Stimulated activated CD4-positive, alpha-beta T cell treated with anti-CD3 and anti-CD28 coated beads, Interleukin-2, amount 100 ng/mL, for 48 hours (primary cell): ENCODE measurements around the gene PRMT1.
"Not testable (repeated sequence)": the region's sequence is repeated elsewhere in the genome, so short reads cannot be mapped to it uniquely, and the experiment has no call there.

Experiments used
- DNase-seq, 2 donors: peaks; one replicate each; pipeline ENCODE4 v3.0.0-alpha.2; 2020

The PRMT1 gene

GRCh38 chr19:49689133-49690078 is 12.3 kb downstream of the PRMT1 start, which contains the start of gene ADM5:
TSS of gene ADM5 (plus strand) at chr19:49689594. CDS start at chr19:49689838, 244 bp downstream.
- DNase-seq: no peak

DNA sequence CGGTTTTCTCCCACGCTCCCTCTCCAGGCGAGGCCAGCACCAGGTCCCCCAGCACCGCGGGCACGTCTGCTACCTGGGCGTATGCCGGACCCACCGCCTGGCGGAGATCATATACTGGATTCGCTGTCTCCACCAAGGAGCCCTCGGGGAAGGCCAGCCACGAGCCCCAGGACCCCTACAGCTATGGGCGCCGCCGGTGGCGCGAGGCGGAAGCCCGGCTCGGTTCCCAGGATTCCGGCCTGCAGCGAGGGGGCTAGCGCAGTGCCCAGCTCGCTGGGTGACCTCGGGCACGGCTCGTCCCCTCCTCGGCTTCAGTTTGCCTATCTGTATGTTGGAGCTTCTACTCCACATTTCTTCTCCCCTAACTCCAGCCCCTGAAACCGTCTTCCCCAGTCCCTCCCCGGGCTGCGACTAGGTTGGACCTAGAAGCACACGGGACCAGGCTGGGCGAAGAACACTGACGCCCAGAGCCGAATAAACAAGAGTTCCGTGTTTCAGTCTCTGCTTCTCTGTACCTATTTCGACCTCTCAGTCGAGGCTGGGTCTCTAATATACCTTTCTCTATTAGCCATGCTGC is 13.1 kb downstream of the PRMT1 start:
- DNase-seq: no peak

- DNase-seq: peak; percentile 51 to 55
Measured at GRCh38 chr19:49690656-49691242, 13.7 kb downstream of the PRMT1 start, which contains the start of gene CPT1C. TSS of gene CPT1C (plus strand) at chr19:49691116. CDS start at chr19:49692253, 1,137 bp downstream.

- DNase-seq: peak in 1 of 2 donors; percentile 36
Measured at GRCh38 chr19:49691243-49692146, 14.4 kb downstream of the PRMT1 start.

GRCh38 chr19:49692147-49692506 is 15.1 kb downstream of the PRMT1 start:
- DNase-seq: no peak

DNA sequence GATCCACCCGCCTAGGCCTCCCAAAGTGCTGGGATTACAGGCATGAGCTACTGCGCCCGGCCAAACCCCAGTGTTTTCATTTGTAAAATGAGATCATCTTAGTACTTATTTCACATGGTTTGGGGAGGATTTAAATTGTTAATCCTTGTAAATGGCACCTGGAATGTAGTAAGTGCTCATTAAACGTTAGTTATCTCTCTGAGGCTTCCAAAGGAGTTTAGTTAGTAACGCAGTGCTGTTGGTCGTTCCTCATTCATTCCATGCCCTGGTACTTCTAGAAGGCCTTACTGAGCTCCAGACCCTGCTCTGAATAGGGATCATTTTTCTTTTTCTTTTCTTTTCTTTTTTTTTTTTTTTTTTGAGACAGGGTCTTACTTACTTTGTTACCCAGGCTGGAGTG is 19.0 kb downstream of the PRMT1 start:
- DNase-seq: no peak

GRCh38 chr19:49696865-49697264 is 19.8 kb downstream of the PRMT1 start:
- no peak for DNase-seq

GRCh38 chr19:49699364-49699763 is 22.3 kb downstream of the PRMT1 start:
- no peak for DNase-seq

DNA sequence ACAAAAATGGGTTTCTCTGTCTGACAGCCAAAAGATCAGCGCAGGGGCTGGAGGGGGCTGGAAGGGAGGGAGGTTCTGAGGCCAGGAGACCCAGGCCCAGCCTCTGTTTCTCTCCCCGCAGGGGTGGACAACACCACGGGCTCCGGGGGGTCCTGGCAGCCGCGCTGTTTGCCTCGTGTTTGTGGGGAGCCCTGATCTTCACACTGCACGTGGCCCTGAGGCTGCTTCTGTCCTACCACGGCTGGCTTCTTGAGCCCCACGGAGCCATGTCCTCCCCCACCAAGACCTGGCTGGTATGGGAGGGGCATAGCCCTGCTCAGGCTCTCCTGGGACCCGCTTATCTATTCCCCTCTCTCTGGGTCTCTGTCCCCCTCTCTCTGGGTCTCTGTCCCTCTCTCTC is 23.5 kb downstream of the PRMT1 start:
- no peak for DNase-seq

DNA sequence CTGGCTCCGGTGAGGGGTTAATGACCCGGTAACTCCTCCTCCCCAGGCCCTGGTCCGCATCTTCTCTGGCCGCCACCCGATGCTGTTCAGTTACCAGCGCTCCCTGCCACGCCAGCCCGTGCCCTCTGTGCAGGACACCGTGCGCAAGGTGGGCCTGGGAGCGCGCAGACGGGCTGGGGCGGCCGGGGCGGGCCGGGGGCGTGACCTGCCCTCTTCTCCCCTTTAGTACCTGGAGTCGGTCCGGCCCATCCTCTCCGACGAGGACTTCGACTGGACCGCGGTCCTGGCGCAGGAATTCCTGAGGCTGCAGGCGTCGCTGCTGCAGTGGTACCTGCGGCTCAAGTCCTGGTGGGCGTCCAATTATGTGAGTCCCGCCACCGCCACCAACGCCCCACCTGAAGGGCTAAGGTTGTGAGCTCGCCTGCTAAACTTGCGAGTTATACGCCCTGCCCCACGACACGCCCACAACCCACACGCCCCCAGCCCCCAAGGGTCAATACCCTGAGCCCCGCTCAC is 24.3 kb downstream of the PRMT1 start:
- no peak for DNase-seq

DNA sequence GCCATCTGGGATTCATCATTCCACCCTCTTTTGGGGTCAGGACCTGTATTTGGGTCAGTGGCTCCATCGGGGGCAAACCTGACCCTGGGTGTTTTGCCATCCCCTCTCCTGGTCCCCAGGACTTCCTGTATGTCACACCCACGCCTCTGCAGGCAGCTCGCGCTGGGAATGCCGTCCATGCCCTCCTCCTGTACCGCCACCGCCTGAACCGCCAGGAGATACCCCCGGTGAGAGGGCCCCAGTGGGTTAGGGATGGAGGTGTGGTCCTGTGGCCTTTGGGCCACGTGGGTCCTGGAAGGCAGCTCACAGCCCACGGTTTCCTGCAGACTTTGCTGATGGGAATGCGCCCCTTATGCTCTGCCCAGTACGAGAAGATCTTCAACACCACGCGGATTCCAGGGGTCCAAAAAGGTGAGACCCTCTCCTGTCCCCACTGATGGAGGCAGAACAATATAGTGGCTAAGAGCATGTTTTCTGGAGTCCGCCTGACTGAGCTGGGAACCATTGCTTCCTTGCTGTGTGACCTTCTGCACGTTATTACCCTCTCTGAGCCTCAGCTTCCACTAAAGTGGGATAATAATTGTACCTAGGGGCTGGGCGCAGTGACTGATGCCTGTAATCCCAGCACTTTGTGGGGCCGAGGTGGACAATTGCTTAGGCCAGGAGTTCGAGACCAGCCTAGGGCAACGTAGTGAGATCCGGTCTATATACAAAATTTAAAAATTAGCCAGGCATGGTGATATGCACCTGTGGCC is 28.0 kb downstream of the PRMT1 start:
- DNase-seq: no peak

GRCh38 chr19:49705919-49706318 is 28.8 kb downstream of the PRMT1 start:
- DNase-seq: no peak

- DNase-seq: no peak
Measured at GRCh38 chr19:49710372-49710951, 33.4 kb downstream of the PRMT1 start.

- no peak for DNase-seq
Measured at GRCh38 chr19:49712397-49712859, 35.4 kb downstream of the PRMT1 start.

DNA sequence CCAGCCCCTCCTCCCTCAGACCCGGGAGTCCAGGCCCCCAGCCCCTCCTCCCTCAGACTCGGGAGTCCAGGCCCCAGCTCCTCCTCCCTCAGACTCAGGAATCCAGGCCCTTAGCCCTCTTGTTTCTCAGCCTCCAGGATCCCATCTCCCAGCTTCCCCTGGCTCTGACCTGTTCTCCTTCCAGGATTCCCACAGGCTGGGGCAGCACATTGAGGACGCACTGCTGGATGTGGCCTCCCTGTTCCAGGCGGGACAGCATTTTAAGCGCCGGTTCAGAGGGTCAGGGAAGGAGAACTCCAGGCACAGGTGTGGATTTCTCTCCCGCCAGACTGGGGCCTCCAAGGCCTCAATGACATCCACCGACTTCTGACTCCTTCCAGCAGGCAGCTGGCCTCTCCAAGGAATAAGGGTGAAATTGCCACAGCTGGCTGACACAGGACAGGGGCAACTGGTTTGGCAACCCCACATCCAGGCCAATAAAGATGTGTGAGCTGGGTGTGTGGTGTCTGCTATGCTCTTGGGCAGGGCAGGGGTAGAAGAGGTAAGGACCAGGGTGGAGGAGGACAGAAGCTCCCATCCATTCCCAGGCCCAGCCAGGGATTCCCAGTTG is 36.3 kb downstream of the PRMT1 start:
- no peak for DNase-seq

- no peak for DNase-seq
Measured at GRCh38 chr19:49716154-49716553, 39.1 kb downstream of the PRMT1 start.

GRCh38 chr19:49718511-49718910 is 41.4 kb downstream of the PRMT1 start:
- DNase-seq: no peak

DNA sequence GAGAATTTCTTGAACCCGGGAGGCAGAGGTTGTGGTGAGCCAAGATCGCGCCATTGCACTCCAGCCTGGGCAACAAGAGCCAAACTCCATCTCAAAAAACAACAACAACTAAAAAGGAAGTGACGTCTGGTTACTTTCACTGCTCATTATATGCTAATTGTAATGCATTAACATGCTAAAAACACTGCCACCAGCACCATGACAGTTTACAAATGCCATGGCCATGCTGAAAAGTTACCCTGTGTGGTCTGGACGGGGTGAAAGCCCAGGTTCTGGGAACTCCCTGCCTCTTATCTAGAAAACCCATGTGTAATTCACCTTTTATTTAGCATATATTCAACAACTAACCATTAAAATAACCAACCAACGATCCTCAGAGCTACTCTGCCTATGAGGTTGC is 41.9 kb downstream of the PRMT1 start:
- no peak for DNase-seq

- DNase-seq: not testable (repeated sequence)
Measured at GRCh38 chr19:49719420-49719819, 42.3 kb downstream of the PRMT1 start.

GRCh38 chr19:49727217-49728030 is 50.4 kb downstream of the PRMT1 start:
- DNase-seq: no peak
